GM23248 (cell line): ENCODE data around the gene PUM1.

Source experiments
- EZH2 ChIP-seq: fragments of 200-600 bp; sonication (generic); IDR thresholded peaks from 2 replicates; pipeline ENCODE4 v1.6.1; 2018; ENCODE audit warnings: antibody characterized with exemption, mild to moderate bottlenecking; ENCODE audit not compliant: insufficient read depth, poor library complexity, severe bottlenecking
- EZH2phosphoT487 ChIP-seq: fragments of 200-600 bp; sonication (generic); IDR thresholded peaks from 2 replicates; pipeline ENCODE4 v1.6.1; 2018; ENCODE audit warnings: antibody characterized with exemption, moderate library complexity, mild to moderate bottlenecking, low read depth; ENCODE audit not compliant: insufficient read depth

GRCh38 chr1:31038360-31038759 is 27.2 kb downstream of the PUM1 start:
- TF ChIP-seq EZH2phosphoT487 (no peak), EZH2 (no peak)
